ENCODE measurements around the gene SPC25.
"Not testable (repeated sequence)": the region's sequence is repeated elsewhere in the genome, so short reads cannot be mapped to it uniquely, and the experiment has no call there.

The SPC25 gene

GRCh38 chr2:168897449-168897848 lies 7.2 kb upstream of the SPC25 start:
- no peak for DNase-seq

- DNase-seq: no peak
Measured at GRCh38 chr2:168896783-168897182, 6.6 kb upstream of the SPC25 start.

- no peak for DNase-seq
Measured at GRCh38 chr2:168895771-168896170, 5.5 kb upstream of the SPC25 start.

- no peak for DNase-seq
Measured at GRCh38 chr2:168894720-168895119, 4.5 kb upstream of the SPC25 start.

DNA sequence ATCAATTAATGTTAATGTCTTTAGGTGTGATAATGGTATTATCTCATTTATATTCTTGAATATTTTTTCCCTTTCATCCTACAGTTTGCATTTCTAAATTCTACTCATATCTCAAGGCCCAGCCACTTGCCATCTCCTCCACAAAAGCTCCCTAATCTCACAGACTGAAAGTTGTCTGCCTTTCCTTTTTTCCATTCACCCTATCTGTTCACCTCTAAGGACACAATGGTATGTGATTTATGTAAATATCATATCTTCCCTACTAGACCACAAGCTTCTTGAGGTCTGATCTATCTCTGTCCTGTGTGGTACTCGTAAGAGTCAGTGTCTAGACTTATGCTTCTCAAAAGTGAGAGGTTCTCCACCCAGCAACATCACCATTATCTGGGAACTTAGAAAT lies 3.9 kb upstream of the SPC25 start:
- DNase-seq: no peak

GRCh38 chr2:168892327-168892726 lies 2.1 kb upstream of the SPC25 start:
- DNase-seq: no peak

DNA sequence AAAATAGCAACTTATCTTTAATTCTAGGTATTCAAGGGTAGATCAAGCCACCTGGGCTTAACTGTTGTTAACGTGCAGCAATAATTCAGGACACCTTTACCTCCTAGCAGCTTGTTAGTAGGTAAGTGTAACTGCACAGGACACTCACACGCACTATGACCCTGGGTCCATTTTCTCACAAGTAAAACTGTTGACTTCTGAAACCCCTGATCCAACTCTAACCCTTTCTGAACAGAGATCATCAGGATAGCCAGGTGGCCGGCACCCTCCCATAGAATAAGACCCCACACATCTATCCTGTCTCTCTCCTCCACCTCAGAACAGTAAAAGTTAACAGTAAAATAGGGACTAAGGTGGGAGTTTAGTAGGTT lies 610 bp downstream of the SPC25 start:
- no peak for DNase-seq

- DNase-seq: no peak
Measured at GRCh38 chr2:168884975-168885374, 5.3 kb downstream of the SPC25 start.

GRCh38 chr2:168882163-168882562 lies 8.1 kb downstream of the SPC25 start:
- DNase-seq: not testable (repeated sequence)

GRCh38 chr2:168874368-168875054 lies 15.7 kb downstream of the SPC25 start:
- DNase-seq: no peak

DNA sequence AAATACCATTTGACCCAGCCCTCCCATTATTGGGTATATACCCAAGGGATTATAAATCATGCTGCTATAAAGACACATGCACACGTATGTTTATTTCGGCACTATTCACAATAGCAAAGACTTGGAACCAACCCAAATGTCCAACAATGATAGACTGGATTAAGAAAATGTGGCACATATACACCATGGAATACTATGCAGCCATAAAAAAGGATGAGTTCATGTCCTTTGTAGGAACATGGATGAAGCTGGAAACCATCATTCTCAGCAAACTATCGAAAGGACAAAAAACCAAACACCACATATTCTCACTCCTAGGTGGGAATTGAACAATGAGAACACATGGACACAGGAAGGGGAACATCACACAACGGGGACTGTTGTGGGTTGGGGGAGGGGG lies 19.4 kb downstream of the SPC25 start:
- not testable (repeated sequence) for DNase-seq

DNA sequence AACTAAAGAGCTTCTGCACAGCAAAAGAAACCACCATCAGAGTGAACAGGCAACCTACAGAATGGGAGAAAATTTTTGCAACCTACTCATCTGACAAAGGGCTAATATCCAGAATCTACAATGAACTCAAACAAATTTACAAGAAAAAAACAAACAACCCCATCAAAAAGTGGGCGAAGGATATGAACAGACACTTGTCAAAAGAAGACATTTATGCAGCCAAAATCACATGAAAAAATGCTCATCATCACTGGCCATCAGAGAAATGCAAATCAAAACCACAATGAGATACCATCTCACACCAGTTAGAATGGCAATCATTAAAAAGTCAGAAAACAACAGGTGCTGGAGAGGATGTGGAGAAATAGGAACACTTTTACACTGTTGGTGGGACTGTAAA lies 19.9 kb downstream of the SPC25 start:
- not testable (repeated sequence) for DNase-seq

- DNase-seq: not testable (repeated sequence)
Measured at GRCh38 chr2:168867164-168867563, 23.1 kb downstream of the SPC25 start.

DNA sequence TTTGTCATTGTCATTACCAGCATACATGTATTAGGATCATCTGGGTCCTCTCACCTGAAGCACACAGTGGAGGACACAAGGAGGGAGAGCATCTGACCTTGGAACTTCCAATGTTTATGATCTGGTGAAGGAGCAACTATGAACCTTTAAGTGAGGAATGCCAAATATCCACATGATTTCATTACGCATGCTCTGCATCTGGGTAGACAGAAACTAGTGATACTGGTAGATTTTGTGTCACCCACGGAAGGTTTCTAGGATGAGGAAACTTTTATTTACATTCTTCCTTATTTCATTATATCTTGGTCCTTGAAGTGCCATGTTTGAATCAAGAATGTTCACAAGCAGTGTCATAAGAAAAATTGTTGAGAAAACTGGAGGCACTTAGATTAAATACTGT lies 32.1 kb downstream of the SPC25 start:
- no peak for DNase-seq

DNA sequence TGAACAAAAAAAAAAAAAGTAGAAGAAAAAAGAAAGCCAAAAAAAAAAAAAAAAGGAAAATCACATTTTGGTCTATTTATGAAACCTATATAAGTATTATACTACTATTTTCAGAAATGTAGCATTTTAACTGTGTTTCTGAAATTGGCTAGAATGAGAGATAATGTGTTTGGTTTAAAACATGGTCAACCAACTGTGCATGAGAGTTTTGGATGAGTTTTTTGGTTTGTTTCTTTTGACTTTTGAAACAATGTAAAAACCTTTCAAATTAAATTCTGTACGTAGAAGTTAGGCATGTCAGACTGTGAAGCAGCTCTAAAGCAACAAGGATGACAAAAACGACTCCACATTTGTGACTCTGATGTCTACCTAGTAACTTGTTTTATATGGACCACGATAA lies 34.6 kb downstream of the SPC25 start:
- DNase-seq: no peak

DNA sequence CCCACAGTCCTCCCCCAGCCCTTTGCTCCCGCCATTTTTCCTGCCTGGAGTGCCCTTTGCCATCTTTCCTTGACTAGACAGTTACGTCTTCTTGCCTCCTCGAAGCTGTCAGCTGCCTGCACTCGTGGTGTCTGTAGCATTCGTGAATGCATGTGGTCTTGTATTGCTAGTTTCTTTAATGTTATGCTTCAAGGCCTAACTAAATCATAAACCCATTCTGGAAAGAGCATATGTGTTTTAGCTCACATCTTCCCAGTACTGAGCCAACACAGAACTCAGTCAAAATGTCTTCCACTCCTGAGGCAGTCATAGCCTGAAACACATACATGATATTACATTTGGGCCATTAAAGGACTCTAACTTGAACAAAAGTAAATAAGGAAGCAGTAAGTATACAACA lies 35.6 kb downstream of the SPC25 start:
- DNase-seq: no peak

DNA sequence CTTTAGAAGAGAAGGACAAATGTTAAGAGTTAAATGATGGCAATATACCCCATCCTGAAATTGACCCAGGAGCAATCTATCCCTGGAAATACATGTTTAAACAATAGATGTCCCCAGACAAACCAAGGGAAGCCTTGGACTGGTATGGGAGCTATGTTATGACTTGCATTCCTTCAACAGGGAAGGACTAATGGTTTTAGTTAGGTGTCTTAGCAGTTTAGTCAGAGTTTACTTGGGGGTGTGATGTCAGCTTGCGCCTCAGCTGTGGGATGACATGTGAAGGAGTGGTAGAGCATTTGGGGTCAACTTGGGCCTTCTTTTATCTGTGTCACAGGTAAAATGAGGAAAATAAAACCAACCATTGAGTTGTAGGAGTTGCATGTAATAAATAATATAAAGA lies 36.8 kb downstream of the SPC25 start:
- DNase-seq: no peak

- no peak for DNase-seq
Measured at GRCh38 chr2:168852481-168852880, 37.7 kb downstream of the SPC25 start.

DNA sequence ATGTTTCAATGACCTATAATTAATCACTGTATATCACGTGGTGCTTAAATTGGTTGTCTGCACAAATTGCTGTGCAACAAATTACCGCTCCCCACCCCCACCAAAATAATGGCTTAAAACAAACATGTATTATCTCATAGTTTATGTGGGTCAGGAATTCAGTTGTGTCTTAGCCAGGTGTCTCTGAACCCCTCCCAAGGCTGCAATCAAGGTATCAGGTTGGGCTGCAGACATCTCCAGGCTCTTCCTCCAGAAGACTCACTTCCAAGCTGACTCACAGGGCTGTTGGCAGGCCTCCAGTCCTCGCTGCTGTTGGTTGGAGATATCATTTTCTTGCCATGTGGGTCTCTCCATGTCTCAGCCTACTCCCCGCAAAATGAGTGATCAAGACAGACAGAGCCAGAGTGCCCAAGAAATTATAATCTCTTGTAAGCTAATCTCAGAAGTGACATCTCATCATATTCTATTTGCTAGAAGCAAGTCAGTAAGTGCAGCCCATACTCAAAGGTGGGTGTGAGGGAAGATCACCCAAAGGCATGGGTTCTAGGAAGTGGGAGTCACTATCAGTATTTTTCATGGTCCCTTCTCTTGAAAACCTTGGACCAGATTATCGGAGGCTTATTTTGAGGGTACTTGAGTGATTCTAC lies 38.4 kb downstream of the SPC25 start:
- no peak for DNase-seq

GRCh38 chr2:168850846-168851245 lies 39.4 kb downstream of the SPC25 start:
- no peak for DNase-seq

DNA sequence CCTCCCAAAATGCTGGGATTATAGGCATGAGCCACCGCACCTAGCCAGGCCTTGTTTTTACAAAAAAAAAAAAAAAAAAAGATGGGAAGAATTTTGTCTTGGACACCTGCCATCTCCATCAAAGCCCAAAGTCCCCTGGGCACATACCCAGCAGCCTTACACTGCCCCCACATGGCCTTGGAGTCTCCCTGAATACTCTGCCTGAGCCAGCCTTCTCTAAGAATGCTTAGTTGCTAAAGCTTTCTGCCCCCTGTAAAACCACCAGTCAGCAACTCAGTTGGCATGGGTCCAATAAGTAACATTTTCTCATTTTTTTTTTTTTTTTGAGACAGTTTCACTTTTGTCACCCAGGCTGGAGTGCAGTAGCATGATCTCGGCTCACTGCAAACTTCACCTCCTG lies 40.6 kb downstream of the SPC25 start:
- DNase-seq: no peak

- no peak for DNase-seq
Measured at GRCh38 chr2:168848225-168848624, 42.0 kb downstream of the SPC25 start.

DNA sequence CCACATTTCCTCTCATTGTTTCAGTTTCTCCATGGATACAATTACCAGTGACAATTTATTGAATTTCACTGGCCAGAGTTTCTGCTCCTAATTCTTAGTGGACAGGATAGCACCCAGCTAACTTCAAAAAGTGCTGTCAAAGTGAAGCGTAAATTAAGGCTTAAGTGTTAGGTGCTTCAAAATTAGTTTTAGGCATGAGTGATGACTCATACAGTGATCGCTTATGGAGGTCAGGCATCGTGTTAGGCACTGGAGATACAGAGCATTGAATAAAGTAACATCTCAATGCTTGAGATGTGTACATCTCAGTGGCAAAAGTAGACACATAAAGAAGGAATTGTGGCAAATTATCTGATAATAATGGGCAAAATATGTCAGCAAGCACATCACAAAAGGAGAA lies 47.0 kb downstream of the SPC25 start:
- DNase-seq: no peak

GRCh38 chr2:168841445-168841844 lies 48.8 kb downstream of the SPC25 start:
- DNase-seq: no peak

GRCh38 chr2:168835969-168836368 lies 54.3 kb downstream of the SPC25 start:
- DNase-seq: no peak
